ENCODE results near the gene BCL6. TPM values are rescaled to one million over a fixed set of nuclear protein-coding genes. Genes with fewer than 3 reads are reported as not detected.

Gene BCL6
- total RNA-seq, 4 donors from 2014 or later: 86.0 to 161 (median 111) TPM

DNA sequence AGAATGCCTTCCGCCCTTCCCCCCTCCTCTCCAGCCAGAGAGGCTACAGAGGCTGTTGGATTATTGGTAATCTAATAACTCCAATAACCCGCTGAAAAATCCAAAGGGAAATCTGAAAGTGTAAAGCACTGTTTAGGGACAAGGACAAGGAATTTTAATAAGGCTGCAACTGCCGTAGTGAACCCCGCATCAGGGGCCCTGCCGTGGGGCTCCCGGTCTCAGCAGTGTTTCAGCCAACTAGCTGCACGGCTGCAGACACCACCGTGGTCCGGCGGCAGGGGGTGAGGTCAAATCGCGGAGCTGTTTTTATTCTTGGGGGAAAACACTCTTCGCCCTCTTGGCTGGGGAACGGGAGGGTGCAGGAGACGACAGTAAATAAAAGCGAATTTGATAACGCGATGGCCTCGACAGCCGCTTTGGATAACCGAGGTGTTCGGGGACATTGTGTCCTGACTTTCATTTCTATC lies 6.1 kb downstream of the BCL6 start:
- Histone ChIP-seq H3K9me3 (no peaks in the 10 kb centered on the region), H3K36me3 (peaks cover 0 to 7% (median 5%) of the 10 kb centered on the region in 4 donors), H3K4me1 (peaks cover 22 to 89% (median 52%) of the 10 kb centered on the region in 4 donors), H3K4me3 (peak overlapping the region; percentile 69 to 81 (median 76)), H3K27me3 (no peaks in the 10 kb centered on the region), H3K27ac (replicated peaks in 1 of 4) (peak overlapping the region; percentile 94 to 99 (median 98))
- no peak for TF ChIP-seq POLR2AphosphoS5 (IDR thresholded peaks at IDR 0.05)
- TF ChIP-seq EP300 (IDR thresholded peaks at IDR 0.05): no peak
- TF ChIP-seq, protein P1, sequence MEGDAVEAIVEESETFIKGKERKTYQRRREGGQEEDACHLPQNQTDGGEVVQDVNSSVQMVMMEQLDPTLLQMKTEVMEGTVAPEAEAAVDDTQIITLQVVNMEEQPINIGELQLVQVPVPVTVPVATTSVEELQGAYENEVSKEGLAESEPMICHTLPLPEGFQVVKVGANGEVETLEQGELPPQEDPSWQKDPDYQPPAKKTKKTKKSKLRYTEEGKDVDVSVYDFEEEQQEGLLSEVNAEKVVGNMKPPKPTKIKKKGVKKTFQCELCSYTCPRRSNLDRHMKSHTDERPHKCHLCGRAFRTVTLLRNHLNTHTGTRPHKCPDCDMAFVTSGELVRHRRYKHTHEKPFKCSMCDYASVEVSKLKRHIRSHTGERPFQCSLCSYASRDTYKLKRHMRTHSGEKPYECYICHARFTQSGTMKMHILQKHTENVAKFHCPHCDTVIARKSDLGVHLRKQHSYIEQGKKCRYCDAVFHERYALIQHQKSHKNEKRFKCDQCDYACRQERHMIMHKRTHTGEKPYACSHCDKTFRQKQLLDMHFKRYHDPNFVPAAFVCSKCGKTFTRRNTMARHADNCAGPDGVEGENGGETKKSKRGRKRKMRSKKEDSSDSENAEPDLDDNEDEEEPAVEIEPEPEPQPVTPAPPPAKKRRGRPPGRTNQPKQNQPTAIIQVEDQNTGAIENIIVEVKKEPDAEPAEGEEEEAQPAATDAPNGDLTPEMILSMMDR (IDR thresholded peaks at IDR 0.05): no peak
- no peak for TF ChIP-seq POLR2A (IDR thresholded peaks at IDR 0.05; ENCODE audit: low read depth)
- intact Hi-C loops (cut with DNase I): loop anchor here (5.0 kb wide), 1 partner anchor 1408 kb away; no protein-coding TSS in a partner anchor
- peak; percentile 94 for DNase-seq (ENCODE audit: extremely low spot score)
- WGBS: under 1% methylated on average over 22 of the region's 22 CpGs

- H3K4me3 ChIP-seq: peak overlapping the region; percentile 69 to 81 (median 76)
- peak overlapping the region; percentile 94 to 99 (median 98) for H3K27ac ChIP-seq (replicated peaks in 1 of 4)
- no peaks in the 10 kb centered on the region for H3K27me3 ChIP-seq
- 2% methylated on average over 43 of the region's 43 CpGs for WGBS
- H3K9me3 ChIP-seq: no peaks in the 10 kb centered on the region
- TF ChIP-seq POLR2A (IDR thresholded peaks at IDR 0.05; ENCODE audit: low read depth) (peak; percentile 40), EP300 (IDR thresholded peaks at IDR 0.05) (peak; percentile 24), POLR2AphosphoS5 (IDR thresholded peaks at IDR 0.05) (peak in 1 of 2 donors; percentile 71)
- TF ChIP-seq, protein P1 (IDR thresholded peaks at IDR 0.05): peak; percentile 68 to 85 (median 76)
- DNase-seq (ENCODE audit: extremely low spot score): peak; percentile 98
- H3K36me3 ChIP-seq: peaks cover 3 to 14% (median 11%) of the 10 kb centered on the region in 4 donors
- intact Hi-C loops (cut with DNase I): loop anchor here (5.0 kb wide), 1 partner anchor 1409 kb away; no protein-coding TSS in a partner anchor
- H3K4me1 ChIP-seq: peaks cover 22 to 90% (median 52%) of the 10 kb centered on the region in 4 donors
These were observed 6.8 kb downstream of the BCL6 start for GRCh38 chr3:187738331-187739093.

DNA sequence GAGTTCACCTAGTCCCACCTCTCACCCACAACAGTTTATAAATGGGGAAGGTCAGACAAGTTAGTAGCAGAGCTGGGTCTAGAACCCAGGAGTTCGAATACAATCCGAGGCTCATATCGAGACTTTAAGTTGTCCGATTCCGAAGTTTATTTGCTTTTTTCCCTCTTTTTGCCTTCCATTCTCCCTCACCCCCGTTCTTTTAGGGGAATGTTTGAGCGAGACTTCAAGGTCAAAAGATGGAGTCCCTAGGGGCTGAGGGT lies 7.3 kb downstream of the BCL6 start:
- TF ChIP-seq EP300 (IDR thresholded peaks at IDR 0.05): no peak
- TF ChIP-seq, protein P1 (IDR thresholded peaks at IDR 0.05): no peak
- TF ChIP-seq POLR2A (IDR thresholded peaks at IDR 0.05; ENCODE audit: low read depth): no peak
- no peak for TF ChIP-seq POLR2AphosphoS5 (IDR thresholded peaks at IDR 0.05)
- H3K27me3 ChIP-seq: no peaks in the 10 kb centered on the region
- under 1% methylated on average over 7 of the region's 7 CpGs for WGBS
- intact Hi-C loops (cut with DNase I): loop anchor here (5.0 kb wide), 1 partner anchor 1409 kb away; no protein-coding TSS in a partner anchor
- peak overlapping the region; percentile 69 to 81 (median 76) for H3K4me3 ChIP-seq
- H3K36me3 ChIP-seq: peaks cover 8 to 19% (median 16%) of the 10 kb centered on the region in 4 donors
- no peaks in the 10 kb centered on the region for H3K9me3 ChIP-seq
- H3K4me1 ChIP-seq: peaks cover 22 to 86% (median 52%) of the 10 kb centered on the region in 4 donors
- H3K27ac ChIP-seq (replicated peaks in 1 of 4): peak overlapping the region; percentile 94 to 99 (median 98)
- DNase-seq (ENCODE audit: extremely low spot score): no peak

- no peaks in the 10 kb centered on the region for H3K27me3 ChIP-seq
- no peaks in the 10 kb centered on the region for H3K9me3 ChIP-seq
- peak overlapping the region; percentile 69 to 81 (median 76) for H3K4me3 ChIP-seq
- H3K27ac ChIP-seq (replicated peaks in 1 of 4): peak overlapping the region; percentile 94 to 99 (median 98)
- H3K4me1 ChIP-seq: peaks cover 22 to 81% (median 50%) of the 10 kb centered on the region in 4 donors
- 4% methylated on average over 35 of the region's 41 CpGs for WGBS
- TF ChIP-seq POLR2A (IDR thresholded peaks at IDR 0.05; ENCODE audit: low read depth) (no peak), EP300 (IDR thresholded peaks at IDR 0.05) (peak; percentile 68), POLR2AphosphoS5 (IDR thresholded peaks at IDR 0.05) (peak in 1 of 2 donors; percentile 51)
- TF ChIP-seq, protein P1 (IDR thresholded peaks at IDR 0.05): peak in 1 of 3 experiments; percentile 27
- peaks cover 10 to 23% (median 20%) of the 10 kb centered on the region in 4 donors for H3K36me3 ChIP-seq
- intact Hi-C loops (cut with DNase I): loop anchor here (5.0 kb wide), 1 partner anchor 1410 kb away; no protein-coding TSS in a partner anchor
- peak; percentile 94 for DNase-seq (ENCODE audit: extremely low spot score)
These were observed 7.7 kb downstream of the BCL6 start for GRCh38 chr3:187737368-187738070.

Data from esophagus muscularis mucosa (tissue), 4 donors.